Naive B cell (primary cell): Measurements from ENCODE around the gene GNA12. TPM values are rescaled to one million over a fixed set of nuclear protein-coding genes. Genes with fewer than 3 reads are reported as not detected.

Experiments
- ATAC-seq, 2 donors: fragments of 150-1000 bp; cut with Tn5 transposase; 2 replicates each; pipeline ENCODE4 v1.10.0; 2021; ENCODE audit warnings: low read depth in 2 of 2, mild to moderate bottlenecking in 2 of 2, moderate library complexity in 2 of 2
- DNase-seq: peaks from one replicate; pipeline ENCODE4 v3.0.0; 2022
- H3K27ac Mint-ChIP-seq, 6 donors: one replicate each; pipeline ENCODE4 v1.8.0; 2020 to 2022; ENCODE audit warnings: mild to moderate bottlenecking in 6 of 6, mixed read lengths in 6 of 6, moderate library complexity in 5 of 6, inconsistent platforms in 2 of 6
- H3K27me3 Mint-ChIP-seq, 3 donors: one replicate each; pipeline ENCODE4 v1.8.0; 2021 to 2022; ENCODE audit warnings: mixed read lengths in 3 of 3, mild to moderate bottlenecking in 1 of 3
- H3K36me3 Mint-ChIP-seq, 2 donors: one replicate each; pipeline ENCODE4 v1.8.0; 2020 to 2022; ENCODE audit warnings: mixed read lengths in 2 of 2, inconsistent platforms in 1 of 2, mild to moderate bottlenecking in 1 of 2
- H3K4me1 Mint-ChIP-seq, 3 donors: one replicate each; pipeline ENCODE4 v1.8.0; 2020 to 2022; ENCODE audit warnings: mixed read lengths in 3 of 3, inconsistent platforms in 1 of 3, mild to moderate bottlenecking in 1 of 3, moderate library complexity in 1 of 3
- H3K4me3 Mint-ChIP-seq, 8 donors: one replicate each; pipeline ENCODE4 v1.8.0; 2020 to 2022; ENCODE audit warnings: mild to moderate bottlenecking in 8 of 8, mixed read lengths in 8 of 8, moderate library complexity in 8 of 8, inconsistent platforms in 2 of 8
- H3K9me3 Mint-ChIP-seq, 7 donors: one replicate each; pipeline ENCODE4 v1.8.0; 2020 to 2022; ENCODE audit warnings: mixed read lengths in 7 of 7, mild to moderate bottlenecking in 5 of 7, inconsistent platforms in 2 of 7, moderate library complexity in 1 of 7
- polyA plus RNA-seq, 6 donors: library from polyadenylated mRNA; unstranded; fragments of 300-500 nt; fragmentation: Illumina TruSeq; gene quantifications; one replicate each; pipeline ENCODE4 v1.2.3, GENCODE V29; 2021; ENCODE audit warnings: low read depth in 6 of 6

The GNA12 gene
- polyA plus RNA-seq, 6 donors from 2014 or later: 26.6 to 43.8 (median 34.8) TPM

DNA sequence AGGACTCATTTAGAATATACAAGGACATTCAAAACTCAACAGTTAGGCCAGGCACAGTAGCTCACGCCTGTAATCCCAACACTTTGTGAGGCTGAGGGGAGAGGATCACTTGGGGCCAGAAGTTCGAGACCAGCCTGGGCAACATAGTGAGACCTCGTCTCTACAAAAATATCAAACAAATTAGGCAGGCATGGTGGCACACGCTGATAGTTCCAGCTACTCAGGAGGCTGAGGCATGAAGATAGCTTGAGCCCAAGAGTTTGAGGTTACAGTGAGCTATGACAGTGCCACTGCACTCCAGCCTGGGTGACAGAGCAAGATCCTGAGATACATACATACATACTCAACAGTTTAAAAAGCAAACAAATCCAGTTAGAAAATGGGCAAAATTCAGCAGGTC is 44.9 kb downstream of the GNA12 start:
- H3K4me3 Mint-ChIP-seq: peak overlapping the region in 3 of 8 donors; percentile 5 to 43 (median 24)
- no peaks in the 10 kb centered on the region for H3K27me3 Mint-ChIP-seq
- ATAC-seq: peak in 1 of 2 donors; percentile 26
- peaks cover 7 to 10% of the 10 kb centered on the region in 2 donors for H3K36me3 Mint-ChIP-seq
- peak overlapping the region; percentile 31 to 88 (median 68) for H3K27ac Mint-ChIP-seq
- H3K4me1 Mint-ChIP-seq: peaks cover 57 to 77% (median 71%) of the 10 kb centered on the region in 3 donors
- H3K9me3 Mint-ChIP-seq: no peaks in the 10 kb centered on the region
- no peak for DNase-seq

DNA sequence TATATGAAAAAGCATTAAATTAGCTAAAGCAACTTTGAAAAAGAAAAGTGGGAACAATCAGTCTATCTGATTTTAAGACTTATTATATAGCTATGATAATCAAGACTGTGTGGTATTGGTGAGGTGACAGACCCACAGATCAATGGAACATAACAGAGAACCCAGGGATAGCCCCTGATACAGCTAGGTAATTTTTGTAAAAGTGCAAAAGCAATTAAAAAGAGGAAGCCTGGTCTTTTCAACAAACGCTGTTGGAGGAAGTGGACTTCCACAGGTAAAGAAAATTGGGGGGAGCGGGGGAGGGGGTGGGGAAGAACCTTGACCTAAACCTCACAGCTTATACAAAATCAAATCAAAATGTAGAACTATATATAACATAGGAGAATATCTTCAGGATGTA is 45.4 kb downstream of the GNA12 start:
- peak overlapping the region in 6 of 8 donors; percentile 6 to 44 (median 25) for H3K4me3 Mint-ChIP-seq
- H3K9me3 Mint-ChIP-seq: no peaks in the 10 kb centered on the region
- peaks cover 12 to 13% of the 10 kb centered on the region in 2 donors for H3K36me3 Mint-ChIP-seq
- H3K27me3 Mint-ChIP-seq: no peaks in the 10 kb centered on the region
- ATAC-seq (peak; percentile 85 to 90), DNase-seq (peak; percentile 25)
- peaks cover 51 to 71% (median 70%) of the 10 kb centered on the region in 3 donors for H3K4me1 Mint-ChIP-seq
- peak overlapping the region in 4 of 6 donors; percentile 31 to 88 (median 73) for H3K27ac Mint-ChIP-seq

DNA sequence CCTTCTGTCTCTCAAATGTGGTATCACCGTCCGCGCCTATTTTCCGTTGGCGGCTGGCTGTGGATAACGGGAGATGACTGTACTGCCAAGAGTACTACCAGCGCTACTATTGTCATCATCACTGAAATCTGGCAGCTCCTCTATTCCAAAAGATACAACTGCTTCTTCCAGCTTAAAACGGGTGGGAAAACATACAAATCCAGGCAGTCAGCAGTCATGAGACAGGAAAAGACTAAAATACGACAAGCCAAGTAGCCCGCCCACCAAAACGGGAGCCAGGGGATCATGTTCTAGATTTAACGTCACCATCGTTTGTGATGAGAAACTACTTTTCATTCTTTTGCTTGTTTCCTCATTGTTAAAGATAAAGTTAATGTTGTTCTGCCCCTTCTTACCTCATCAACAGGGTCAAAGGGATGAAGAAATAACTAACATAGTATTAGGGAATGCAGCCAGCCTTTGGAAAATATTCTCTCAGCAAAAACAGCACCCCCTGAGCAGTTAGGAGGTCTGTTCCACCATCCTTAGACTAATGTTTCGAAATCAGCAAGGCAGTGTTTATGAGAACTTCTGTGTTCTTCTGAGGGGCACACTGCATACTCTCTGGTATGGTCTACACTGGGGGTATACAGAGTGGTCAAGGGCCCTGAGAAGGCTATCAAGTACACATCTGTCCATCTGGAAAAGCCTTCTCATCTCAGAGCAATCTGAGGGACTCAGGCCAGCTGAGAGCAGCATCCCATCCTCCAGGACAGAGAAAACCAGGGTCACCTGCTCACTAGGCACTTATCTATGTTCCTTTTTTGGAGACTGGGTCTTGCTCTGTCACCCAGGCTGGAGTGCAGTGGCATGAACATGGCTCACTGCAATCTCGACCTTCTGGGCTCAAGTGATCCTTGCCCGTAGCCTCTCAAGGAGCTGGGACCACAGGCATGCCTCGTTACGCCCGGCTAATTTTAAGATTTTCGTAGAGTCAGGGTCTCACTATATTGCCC is 47.5 kb downstream of the GNA12 start:
- Mint-ChIP-seq H3K9me3 (no peaks in the 10 kb centered on the region), H3K4me1 (peaks cover 50 to 59% (median 58%) of the 10 kb centered on the region in 3 donors)

DNA sequence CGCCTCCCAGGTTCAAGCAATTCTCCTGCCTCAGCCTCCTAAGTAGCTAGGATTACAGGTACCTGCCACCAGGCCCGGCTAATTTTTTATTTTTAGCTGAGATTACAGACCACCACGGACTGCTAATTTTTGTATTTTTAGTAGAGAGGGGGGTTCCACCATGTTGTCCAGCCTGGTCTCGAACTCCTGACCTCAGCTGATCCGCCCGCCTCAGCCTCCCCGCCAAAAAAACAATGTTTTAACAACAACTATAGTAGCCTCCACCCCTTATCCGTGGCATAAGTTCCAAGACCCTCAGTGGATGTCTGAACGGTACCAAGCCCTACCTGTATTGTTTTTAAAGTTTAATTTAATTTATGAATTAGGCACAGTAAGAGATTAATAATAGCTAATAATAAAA is 48.2 kb downstream of the GNA12 start:
- H3K4me1 Mint-ChIP-seq: peaks cover 42 to 51% (median 50%) of the 10 kb centered on the region in 3 donors
- no peaks in the 10 kb centered on the region for H3K9me3 Mint-ChIP-seq
- H3K36me3 Mint-ChIP-seq: peaks cover 24 to 31% of the 10 kb centered on the region in 2 donors
- ATAC-seq (no peak), DNase-seq (no peak)
- no peaks in the 10 kb centered on the region for H3K27me3 Mint-ChIP-seq
- H3K27ac Mint-ChIP-seq: no peak overlapping the region
- H3K4me3 Mint-ChIP-seq: peak overlapping the region in 1 of 8 donors; percentile 12

More for the DNA sequence above, 47.5 kb downstream of the GNA12 start:
- DNase-seq (no peak), ATAC-seq (no peak)
- Mint-ChIP-seq H3K36me3 (peaks cover 24 to 31% of the 10 kb centered on the region in 2 donors), H3K27ac (peak overlapping the region in 2 of 6 donors; percentile 33 to 47), H3K4me3 (peak overlapping the region in 1 of 8 donors; percentile 22), H3K27me3 (no peaks in the 10 kb centered on the region)

DNA sequence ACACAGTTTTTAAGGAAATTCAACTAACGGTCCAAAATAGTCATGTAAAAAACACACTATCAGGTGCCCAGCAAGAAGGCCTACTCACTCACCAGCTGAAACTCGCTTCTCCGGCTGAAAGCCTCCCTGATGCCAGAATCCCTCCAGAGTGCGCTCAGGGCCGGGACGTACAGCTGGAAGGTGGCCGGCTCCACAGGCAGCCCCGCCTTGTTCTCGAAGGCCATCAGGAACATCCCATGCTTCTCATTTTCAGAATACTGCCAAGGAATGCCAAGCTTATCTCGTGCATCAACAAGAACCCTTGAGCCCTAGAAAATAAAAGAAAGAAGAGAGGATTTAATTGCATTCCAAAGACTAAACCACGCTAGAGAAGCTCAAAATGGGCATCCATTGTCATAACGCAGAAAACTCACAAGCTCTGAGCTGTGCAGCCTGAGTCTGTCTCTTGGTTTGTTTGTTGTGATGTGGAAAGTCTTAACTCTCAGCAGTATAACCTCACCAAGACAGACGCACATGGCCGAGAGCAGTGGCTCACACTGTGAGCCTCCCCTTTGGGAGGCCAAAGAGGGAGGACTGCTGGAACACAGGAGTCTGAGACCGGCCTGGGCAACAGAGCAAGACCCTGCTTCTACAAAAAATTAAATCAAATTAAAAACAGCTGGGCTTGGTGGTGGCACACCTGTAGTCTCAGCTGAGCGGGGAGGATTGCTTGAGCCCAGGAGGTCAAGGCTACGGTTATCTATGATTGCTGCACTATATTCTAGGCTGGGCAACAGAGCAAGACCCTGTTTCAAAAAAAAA is 49.1 kb downstream of the GNA12 start:
- Mint-ChIP-seq H3K4me3 (no peak overlapping the region), H3K9me3 (no peaks in the 10 kb centered on the region), H3K27me3 (no peaks in the 10 kb centered on the region), H3K27ac (peak overlapping the region in 2 of 6 donors; percentile 12 to 90), H3K36me3 (peaks cover 24 to 31% of the 10 kb centered on the region in 2 donors), H3K4me1 (peaks cover 33 to 43% (median 42%) of the 10 kb centered on the region in 3 donors)
- DNase-seq (no peak), ATAC-seq (no peak)

DNA sequence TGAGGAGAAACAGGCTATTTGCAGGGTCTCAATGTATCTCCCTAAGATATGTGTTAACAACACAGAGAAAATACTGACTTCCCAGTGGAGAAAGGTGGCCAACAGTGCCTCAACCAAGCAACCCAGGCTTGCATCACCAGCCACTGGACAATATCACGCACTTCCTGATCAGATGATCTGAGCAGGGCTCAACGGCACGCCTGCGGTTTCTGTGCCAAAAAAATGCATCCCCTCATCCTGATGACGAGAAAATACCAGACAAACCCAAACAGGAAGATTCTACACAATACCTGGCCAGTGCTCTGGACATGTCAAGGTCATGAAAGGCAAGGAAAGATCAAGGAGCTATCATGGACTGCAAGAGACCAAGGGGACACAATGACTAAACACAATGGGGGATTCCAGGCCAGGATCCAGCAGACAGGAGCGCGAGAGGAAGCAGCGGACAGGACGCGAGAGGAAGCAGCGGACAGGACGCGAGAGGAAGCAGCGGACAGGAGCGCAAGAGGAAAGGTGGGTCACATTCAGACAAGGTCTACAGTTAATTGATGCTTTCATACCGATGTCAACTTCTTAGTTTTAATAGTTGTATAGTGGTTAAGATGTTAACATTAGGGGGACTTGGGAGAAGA is 51.1 kb downstream of the GNA12 start:
- DNase-seq (no peak), ATAC-seq (no peak)
- Mint-ChIP-seq H3K9me3 (no peaks in the 10 kb centered on the region), H3K27ac (peak overlapping the region in 2 of 6 donors; percentile 29 to 60), H3K4me1 (peaks cover 19 to 22% (median 22%) of the 10 kb centered on the region in 3 donors), H3K27me3 (no peaks in the 10 kb centered on the region), H3K4me3 (peak overlapping the region in 1 of 8 donors; percentile 32), H3K36me3 (peaks cover 24 to 36% of the 10 kb centered on the region in 2 donors)

DNA sequence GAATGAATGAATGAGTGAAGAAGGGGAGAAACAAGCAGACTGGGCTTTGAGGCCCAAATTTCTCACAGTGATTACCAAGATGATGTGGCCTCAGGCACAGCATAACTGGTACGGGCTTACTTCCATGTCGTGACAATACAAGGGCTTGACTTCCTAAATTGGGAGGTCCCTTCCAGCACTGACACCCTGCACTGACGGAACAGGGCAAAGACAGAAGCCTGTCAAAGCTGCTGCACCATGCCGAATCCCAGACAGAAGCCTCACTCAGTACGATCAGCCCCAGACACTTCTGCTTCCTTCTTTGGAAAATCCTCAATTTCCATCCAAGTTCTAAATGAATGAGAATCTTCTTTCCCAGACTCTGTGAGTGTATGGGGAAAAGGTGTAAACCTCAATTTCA is 51.9 kb downstream of the GNA12 start:
- no peak overlapping the region for H3K27ac Mint-ChIP-seq
- no peaks in the 10 kb centered on the region for H3K27me3 Mint-ChIP-seq
- peaks cover 24 to 36% of the 10 kb centered on the region in 2 donors for H3K36me3 Mint-ChIP-seq
- no peaks in the 10 kb centered on the region for H3K9me3 Mint-ChIP-seq
- H3K4me1 Mint-ChIP-seq: peaks cover 14 to 17% (median 15%) of the 10 kb centered on the region in 3 donors
- no peak for DNase-seq
- no peak for ATAC-seq
- H3K4me3 Mint-ChIP-seq: no peak overlapping the region

DNA sequence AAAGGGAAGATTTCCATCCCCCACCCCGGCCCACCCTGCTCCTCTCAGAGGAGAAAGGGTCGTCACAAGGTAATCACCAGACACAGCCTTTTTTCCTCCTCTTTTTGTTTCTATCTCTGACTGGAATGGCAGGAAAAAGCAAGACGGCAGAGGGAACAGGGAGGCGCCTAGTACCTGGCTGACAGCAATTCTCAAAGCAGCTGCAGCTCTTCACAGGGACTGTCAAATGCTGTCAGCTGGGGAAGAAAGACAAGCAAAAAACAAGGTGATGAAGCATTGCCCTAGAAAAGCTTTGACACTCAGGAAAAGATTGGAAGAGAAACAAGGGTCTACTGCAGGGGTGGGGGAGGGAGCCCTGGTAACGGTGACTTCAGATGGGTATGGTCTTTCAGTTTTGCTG is 52.7 kb downstream of the GNA12 start:
- DNase-seq: no peak
- Mint-ChIP-seq H3K27me3 (no peaks in the 10 kb centered on the region), H3K4me1 (peaks cover 6 to 14% (median 14%) of the 10 kb centered on the region in 3 donors)

DNA sequence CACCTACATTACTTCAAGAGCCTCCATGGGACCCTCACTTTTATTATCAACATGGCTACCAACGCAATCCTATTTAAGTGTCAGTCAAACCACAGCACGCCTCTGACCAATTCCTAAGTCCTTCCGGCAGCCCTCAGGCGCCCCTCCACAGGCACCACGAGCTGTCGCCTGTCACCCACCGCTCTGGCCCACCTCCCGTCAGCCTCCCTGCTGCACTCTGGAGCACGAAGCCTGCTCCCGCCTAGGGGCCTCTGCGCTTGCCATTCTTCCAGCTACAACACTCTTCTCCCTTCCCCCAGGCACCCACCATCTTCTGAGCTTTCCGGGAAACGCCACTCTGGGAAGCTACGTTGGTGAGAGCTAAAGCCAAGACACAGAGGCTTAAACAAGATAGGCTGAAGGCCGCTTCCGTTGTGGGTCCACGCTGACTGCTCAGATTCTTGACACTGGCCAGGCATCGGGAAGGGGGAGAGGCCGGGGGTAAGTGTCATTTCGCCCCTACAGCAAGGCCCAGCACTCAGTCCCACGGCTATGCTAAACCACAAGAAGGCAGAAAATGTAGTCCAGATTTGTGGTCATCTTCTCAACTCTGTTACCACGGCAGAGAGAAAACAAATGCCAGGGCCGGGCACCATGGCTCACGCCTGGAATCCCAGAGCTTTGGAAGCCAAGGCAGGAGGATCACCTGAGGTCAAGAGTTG is 56.7 kb downstream of the GNA12 start:
- H3K4me1 Mint-ChIP-seq: peaks cover 6 to 21% (median 19%) of the 10 kb centered on the region in 3 donors
- no peaks in the 10 kb centered on the region for H3K27me3 Mint-ChIP-seq
- no peak for ATAC-seq
- H3K9me3 Mint-ChIP-seq: no peaks in the 10 kb centered on the region
- H3K4me3 Mint-ChIP-seq: no peak overlapping the region
- peak overlapping the region in 2 of 6 donors; percentile 33 to 70 for H3K27ac Mint-ChIP-seq
- DNase-seq: no peak
- peaks cover 14 to 23% of the 10 kb centered on the region in 2 donors for H3K36me3 Mint-ChIP-seq

More for the DNA sequence above, 52.7 kb downstream of the GNA12 start:
- Mint-ChIP-seq H3K36me3 (peaks cover 24 to 36% of the 10 kb centered on the region in 2 donors), H3K4me3 (no peak overlapping the region), H3K27ac (no peak overlapping the region), H3K9me3 (no peaks in the 10 kb centered on the region)
- ATAC-seq: no peak

DNA sequence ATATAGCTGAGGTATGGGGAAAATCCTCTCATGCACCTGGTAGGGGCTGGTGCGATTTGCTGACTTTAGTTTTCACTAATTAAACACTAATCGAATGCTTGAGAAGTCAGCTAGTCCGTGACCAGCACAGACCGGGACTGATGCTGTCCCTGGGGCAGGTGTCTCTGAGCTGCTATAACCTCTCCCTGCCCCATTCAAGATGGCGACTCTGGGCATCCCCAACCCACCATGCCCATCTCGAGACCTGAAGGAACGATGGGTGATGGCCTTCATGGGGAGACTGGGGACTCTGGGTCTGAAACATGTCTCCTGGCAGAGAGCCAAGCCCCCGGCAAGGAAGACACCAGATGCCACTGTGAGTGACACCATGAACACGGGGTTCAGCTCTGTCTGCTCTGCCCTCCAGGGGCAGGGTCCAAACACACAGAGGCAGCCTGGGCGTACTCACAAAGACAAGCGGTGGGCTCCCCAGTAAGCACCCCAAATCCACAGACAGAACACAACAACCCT is 57.4 kb downstream of the GNA12 start:
- Mint-ChIP-seq H3K9me3 (no peaks in the 10 kb centered on the region), H3K27ac (peak overlapping the region in 1 of 6 donors; percentile 42)

DNA sequence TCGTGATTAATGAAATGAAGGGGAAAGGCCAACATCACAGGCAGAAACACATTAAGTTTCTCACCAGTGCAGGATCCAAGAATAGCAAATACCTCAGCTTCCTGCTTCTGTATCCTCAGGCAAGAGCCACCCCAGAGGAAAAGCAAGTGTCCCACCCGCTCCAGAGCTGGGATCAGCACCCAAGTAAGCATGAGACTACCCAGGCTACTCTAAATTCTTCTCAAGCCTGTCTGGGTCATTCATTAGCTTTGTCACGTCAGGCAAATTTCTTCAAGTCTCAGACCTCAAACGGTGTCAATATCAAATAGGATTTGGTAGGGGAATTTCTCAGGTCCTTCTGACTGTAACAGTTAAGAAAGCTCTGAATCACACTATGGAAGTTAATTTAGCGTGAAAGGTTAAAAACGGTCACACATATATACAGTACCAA is 59.0 kb downstream of the GNA12 start:
- DNase-seq (no peak), ATAC-seq (no peak)
- H3K27ac Mint-ChIP-seq: peak overlapping the region in 3 of 6 donors; percentile 18 to 65 (median 31)
- H3K4me3 Mint-ChIP-seq: no peak overlapping the region
- peaks cover 16 to 19% of the 10 kb centered on the region in 2 donors for H3K36me3 Mint-ChIP-seq
- no peaks in the 10 kb centered on the region for H3K27me3 Mint-ChIP-seq
- H3K9me3 Mint-ChIP-seq: no peaks in the 10 kb centered on the region
- peaks cover 15 to 24% (median 21%) of the 10 kb centered on the region in 3 donors for H3K4me1 Mint-ChIP-seq

More for the DNA sequence above, 57.4 kb downstream of the GNA12 start:
- H3K36me3 Mint-ChIP-seq: peaks cover 16 to 19% of the 10 kb centered on the region in 2 donors
- H3K27me3 Mint-ChIP-seq: no peaks in the 10 kb centered on the region
- H3K4me3 Mint-ChIP-seq: no peak overlapping the region
- ATAC-seq (no peak), DNase-seq (no peak)
- peaks cover 13 to 24% (median 21%) of the 10 kb centered on the region in 3 donors for H3K4me1 Mint-ChIP-seq

DNA sequence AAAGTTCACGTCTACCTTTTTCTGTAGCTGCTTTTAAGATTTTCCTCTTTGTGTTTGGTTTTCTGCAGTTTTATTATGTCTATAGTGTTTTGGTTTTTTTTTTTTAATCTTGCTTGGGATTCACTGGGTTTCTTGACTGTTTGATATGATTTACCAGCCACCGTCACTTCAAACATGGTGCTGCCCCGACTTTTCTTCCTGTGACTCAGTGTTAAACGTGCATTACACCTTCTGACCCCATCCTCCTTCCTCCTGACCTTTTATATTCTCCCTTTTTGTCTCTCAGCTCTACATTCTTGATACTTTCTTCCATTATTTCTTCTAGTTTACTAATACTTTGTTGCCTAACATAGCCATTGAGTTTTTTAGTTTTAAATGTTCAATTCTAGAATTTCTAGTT is 61.5 kb downstream of the GNA12 start:
- DNase-seq (no peak), ATAC-seq (no peak)
- Mint-ChIP-seq H3K4me1 (peaks cover 15 to 22% (median 21%) of the 10 kb centered on the region in 3 donors), H3K27me3 (no peaks in the 10 kb centered on the region), H3K27ac (peak overlapping the region in 1 of 6 donors; percentile 49), H3K9me3 (no peaks in the 10 kb centered on the region), H3K4me3 (no peak overlapping the region), H3K36me3 (peaks cover 14 to 16% of the 10 kb centered on the region in 2 donors)
